GM12864 (cell line): ENCODE data around the gene ARID3A.

Experiments used
- DNase-seq: peaks from one replicate; pipeline ENCODE4 v3.0.0-alpha.2; 2011; ENCODE audit warnings: low read depth
- H3K4me3 ChIP-seq: 2 replicates; pipeline ENCODE4 v1.5.1; 2011; ENCODE audit warnings: mild to moderate bottlenecking, low read depth, low read length, control low read depth
- TF ChIP-seq, protein P1 (sequence below): IDR thresholded peaks from 2 replicates; pipeline ENCODE4 v1.5.1; 2011; ENCODE audit warnings: low read depth, mild to moderate bottlenecking, moderate library complexity, low read length, control low read depth, inconsistent platforms; ENCODE audit errors: missing control alignments

Gene ARID3A

DNA sequence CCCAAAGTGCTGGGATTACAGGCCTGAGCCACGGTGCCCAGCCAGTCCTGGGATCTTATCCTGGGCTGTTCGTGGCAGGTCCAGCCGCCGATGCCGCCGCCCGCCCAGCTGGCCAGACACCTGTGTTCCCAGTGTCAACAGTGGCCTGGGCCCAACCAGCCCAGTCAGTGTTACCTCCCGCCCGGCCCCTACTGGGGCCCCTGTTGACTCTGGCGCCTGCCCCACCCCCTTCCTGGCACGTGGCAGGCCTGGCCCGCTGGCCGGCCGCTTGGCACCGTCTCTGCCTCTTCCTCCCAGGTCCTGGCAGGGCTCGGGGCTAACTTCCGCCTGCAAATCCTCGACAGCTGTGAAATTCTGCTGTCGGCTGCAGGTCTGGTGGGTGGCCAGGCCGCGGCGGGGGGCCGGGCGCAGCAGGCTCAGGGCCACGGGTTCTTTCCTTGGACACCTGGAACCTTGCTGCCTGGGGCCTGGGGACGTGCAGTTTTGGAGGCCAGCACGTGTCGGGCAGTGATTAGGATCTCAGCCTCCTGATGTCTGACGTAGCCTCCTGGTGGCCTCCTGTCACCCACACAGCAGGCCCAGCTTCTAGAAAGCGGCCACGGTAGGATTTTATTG is 9.1 kb downstream of the ARID3A start:
- no peak overlapping the region for H3K4me3 ChIP-seq
- TF ChIP-seq, protein P1, sequence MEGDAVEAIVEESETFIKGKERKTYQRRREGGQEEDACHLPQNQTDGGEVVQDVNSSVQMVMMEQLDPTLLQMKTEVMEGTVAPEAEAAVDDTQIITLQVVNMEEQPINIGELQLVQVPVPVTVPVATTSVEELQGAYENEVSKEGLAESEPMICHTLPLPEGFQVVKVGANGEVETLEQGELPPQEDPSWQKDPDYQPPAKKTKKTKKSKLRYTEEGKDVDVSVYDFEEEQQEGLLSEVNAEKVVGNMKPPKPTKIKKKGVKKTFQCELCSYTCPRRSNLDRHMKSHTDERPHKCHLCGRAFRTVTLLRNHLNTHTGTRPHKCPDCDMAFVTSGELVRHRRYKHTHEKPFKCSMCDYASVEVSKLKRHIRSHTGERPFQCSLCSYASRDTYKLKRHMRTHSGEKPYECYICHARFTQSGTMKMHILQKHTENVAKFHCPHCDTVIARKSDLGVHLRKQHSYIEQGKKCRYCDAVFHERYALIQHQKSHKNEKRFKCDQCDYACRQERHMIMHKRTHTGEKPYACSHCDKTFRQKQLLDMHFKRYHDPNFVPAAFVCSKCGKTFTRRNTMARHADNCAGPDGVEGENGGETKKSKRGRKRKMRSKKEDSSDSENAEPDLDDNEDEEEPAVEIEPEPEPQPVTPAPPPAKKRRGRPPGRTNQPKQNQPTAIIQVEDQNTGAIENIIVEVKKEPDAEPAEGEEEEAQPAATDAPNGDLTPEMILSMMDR = no peak
- no peak for DNase-seq

DNA sequence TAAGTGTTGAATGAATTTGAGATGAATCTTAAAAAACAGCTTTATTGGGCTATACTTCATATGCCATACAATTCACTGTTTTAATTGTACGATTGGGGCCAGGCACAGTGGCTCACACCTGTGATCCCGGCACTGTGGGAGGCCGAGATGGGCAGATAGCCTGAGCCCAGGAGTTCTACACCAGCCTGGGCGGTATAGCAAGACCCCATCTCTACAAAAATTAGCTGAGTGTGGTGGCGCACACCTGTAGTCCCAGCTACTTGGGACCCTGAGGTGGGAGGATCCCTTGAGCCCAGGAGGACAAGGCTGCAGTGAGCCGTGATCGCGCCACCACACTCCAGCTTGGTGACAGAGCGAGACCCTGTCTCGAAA is 10.3 kb downstream of the ARID3A start:
- DNase-seq = no peak
- TF ChIP-seq, protein P1 = no peak
- H3K4me3 ChIP-seq = no peak overlapping the region

DNA sequence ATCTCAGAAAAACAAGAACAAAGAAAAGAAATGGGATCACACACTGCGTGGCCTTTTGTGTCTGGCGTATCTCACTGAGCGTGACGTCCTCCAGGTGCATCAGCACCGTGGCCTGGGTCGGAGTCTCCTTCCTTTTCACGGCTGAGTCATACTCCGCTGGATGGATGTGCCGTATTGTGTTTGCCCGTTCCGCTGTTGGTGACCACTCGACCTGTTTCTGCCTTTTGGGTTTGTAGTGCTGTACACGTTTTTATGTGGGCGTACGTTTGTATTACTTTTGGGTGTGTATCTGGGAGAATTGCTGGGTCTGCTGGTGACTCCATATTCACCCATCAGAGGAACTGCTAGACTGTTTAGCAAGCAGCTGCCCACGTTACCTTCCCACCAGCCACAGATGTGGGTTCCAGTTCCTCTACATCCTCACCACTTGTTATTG is 11.4 kb downstream of the ARID3A start:
- TF ChIP-seq, protein P1 = no peak
- DNase-seq = peak; percentile 74
- H3K4me3 ChIP-seq = no peak overlapping the region

DNA sequence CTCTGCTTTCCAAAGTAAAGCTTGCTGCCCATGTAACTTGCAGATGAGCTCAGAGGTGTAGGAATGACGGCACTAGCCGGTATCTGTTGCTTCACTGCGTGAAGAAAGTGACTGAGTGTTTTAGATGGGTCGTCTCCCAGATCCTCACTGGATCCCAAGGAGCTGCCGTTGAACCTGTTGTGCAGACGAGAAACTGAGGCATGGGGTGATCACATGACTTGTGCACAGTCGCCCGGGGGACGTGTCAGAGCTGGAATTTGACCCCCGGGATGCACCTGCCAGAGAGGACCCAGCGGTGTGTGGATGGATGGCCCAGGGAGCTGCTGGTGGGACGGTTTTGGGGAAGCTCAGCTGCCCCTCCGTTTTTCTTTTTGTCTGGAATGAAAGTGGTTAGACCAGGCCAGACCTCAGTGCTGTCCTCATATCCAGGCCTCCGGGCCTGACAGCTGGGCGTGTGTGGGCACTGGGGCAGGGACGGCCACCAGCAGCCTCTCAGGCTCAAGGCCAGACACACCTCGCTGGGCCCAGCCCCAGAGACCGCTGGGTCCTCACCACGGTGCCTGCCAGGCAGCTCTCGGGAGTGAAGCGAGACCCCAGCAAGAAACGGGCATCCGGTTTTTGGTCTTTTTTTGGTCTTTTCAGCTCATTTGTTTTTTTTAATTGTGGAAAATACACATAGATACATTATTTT is 12.5 kb downstream of the ARID3A start:
- no peak overlapping the region for H3K4me3 ChIP-seq
- TF ChIP-seq, protein P1 = no peak
- DNase-seq = no peak

DNA sequence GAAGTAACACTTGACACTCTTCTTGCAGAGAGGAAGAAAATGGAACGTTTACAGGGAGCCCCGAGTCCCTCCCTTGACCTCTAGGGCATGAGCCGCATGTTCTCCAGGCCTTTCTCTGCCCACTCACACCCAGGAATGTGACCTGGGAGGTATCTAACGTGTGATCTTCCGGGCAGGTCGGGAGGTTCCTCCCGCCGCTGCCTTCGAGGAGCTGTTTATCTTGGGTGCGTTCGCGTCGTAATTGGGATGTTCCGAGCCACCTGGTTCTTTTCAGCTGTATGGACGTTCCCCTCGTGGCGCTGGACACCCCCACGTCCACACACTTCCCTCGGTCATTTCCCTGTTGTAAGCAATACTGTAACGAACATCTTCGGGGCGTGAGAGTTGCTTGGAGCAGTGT is 13.6 kb downstream of the ARID3A start:
- H3K4me3 ChIP-seq = no peak overlapping the region
- DNase-seq = no peak
- TF ChIP-seq, protein P1 = no peak

DNA sequence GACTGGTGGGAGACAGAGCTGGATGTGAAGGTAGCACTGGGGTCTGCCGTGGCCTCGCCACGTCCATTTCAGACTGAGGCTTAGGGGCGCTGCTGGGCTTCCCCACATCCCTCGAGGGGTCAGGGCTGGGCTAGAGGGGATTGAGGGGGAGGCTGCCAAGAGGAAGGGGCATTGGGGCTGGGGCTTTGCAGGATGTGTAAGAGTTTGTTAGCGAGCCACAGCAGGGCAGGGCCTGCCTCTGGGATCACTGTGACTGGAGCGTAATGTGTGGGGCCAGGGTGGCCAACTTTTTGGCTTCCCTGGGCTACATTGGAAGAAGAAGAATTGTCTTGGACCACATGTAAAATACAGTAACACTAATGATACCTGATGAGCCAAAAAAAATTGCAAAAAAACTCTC is 14.1 kb downstream of the ARID3A start:
- H3K4me3 ChIP-seq = no peak overlapping the region; the same call in 1 of the 2 replicates
- DNase-seq = no peak
- TF ChIP-seq, protein P1 = no peak
